Keratinocyte (primary cell): ENCODE results near the gene CEACAM8. TPM values are rescaled to one million over a fixed set of nuclear protein-coding genes. Genes with fewer than 3 reads are reported as not detected.

Experiments
- DNase-seq: peaks from one replicate; pipeline ENCODE4 v3.0.0-alpha.2; 2011; ENCODE audit warnings: low read depth, missing footprints, low spot score
- FAIRE-seq: peaks from 2 replicates; lab custom pipeline; 2011; peaks lifted over from hg19 to GRCh38; lab: Jason Lieb, UNC
- H2AFZ ChIP-seq: 2 replicates; pipeline ENCODE4 v1.6.0; 2012; ENCODE audit warnings: low read length, control low read depth, inconsistent platforms; ENCODE audit not compliant: control insufficient read depth
- H3K27ac ChIP-seq: 2 replicates; pipeline ENCODE4 v1.5.1; 2011; ENCODE audit warnings: low read length; ENCODE audit not compliant: control insufficient read depth, insufficient read depth
- H3K27me3 ChIP-seq: 3 replicates; pipeline ENCODE4 v1.6.0; 2011; ENCODE audit warnings: low read length; ENCODE audit not compliant: control insufficient read depth, insufficient read depth; ENCODE audit errors: extremely low read depth
- H3K36me3 ChIP-seq, 2 experiments: 2 replicates in 1 of 2; 3 replicates in 1 of 2; pipeline ENCODE4 v1.5.1; 2011; ENCODE audit warnings: low read length in 2 of 2, mild to moderate bottlenecking in 1 of 2; ENCODE audit not compliant: control insufficient read depth in 2 of 2, insufficient read depth in 2 of 2; ENCODE audit errors: extremely low read depth in 1 of 2
- H3K4me1 ChIP-seq: 3 replicates; pipeline ENCODE4 v1.5.1; 2011; ENCODE audit warnings: low read length; ENCODE audit not compliant: control insufficient read depth, insufficient read depth; ENCODE audit errors: extremely low read depth
- H3K4me2 ChIP-seq: 3 replicates; pipeline ENCODE4 v1.6.0; 2011; ENCODE audit warnings: low read depth, low read length; ENCODE audit not compliant: control insufficient read depth, insufficient read depth; ENCODE audit errors: extremely low read depth
- H3K4me3 ChIP-seq, 3 experiments: fragments of 200-600 bp in 1 of 3; sonication (generic) in 1 of 3; 2 replicates in 2 of 3; 3 replicates in 1 of 3; pipeline ENCODE4 v1.5.1; 2011 to 2016; ENCODE audit warnings: low read length in 3 of 3, mild to moderate bottlenecking in 3 of 3, control low read depth in 2 of 3, inconsistent platforms in 1 of 3, low read depth in 1 of 3, mixed read lengths in 1 of 3, mixed run types in 1 of 3, moderate library complexity in 1 of 3; ENCODE audit not compliant: control insufficient read depth in 2 of 3, insufficient read depth in 2 of 3; ENCODE audit errors: extremely low read depth in 1 of 3
- H3K79me2 ChIP-seq: 2 replicates; pipeline ENCODE4 v1.6.0; 2012; ENCODE audit warnings: low read length; ENCODE audit not compliant: control insufficient read depth, insufficient read depth
- H3K9ac ChIP-seq: 3 replicates; pipeline ENCODE4 v1.6.0; 2011; ENCODE audit warnings: low read length; ENCODE audit not compliant: control insufficient read depth, insufficient read depth; ENCODE audit errors: extremely low read depth
- H3K9me1 ChIP-seq: 3 replicates; pipeline ENCODE4 v1.6.0; 2011; ENCODE audit warnings: low read length; ENCODE audit not compliant: control insufficient read depth, insufficient read depth; ENCODE audit errors: extremely low read depth
- H3K9me3 ChIP-seq: 2 replicates; pipeline ENCODE4 v1.5.1; 2012; ENCODE audit warnings: low read depth, low read length; ENCODE audit not compliant: control insufficient read depth
- H4K20me1 ChIP-seq: 3 replicates; pipeline ENCODE4 v1.6.0; 2011; ENCODE audit warnings: low read length; ENCODE audit not compliant: control insufficient read depth, insufficient read depth; ENCODE audit errors: extremely low read depth
- CTCF ChIP-seq, 3 experiments: IDR thresholded peaks in 1 of 3; conservative IDR thresholded peaks in 1 of 3; optimal IDR thresholded peaks in 1 of 3; 2 replicates in 2 of 3; 3 replicates in 1 of 3; pipeline versions ENCODE3 to v1.5.1; 2011; ENCODE audit warnings: low read length in 3 of 3, mild to moderate bottlenecking in 3 of 3, moderate library complexity in 2 of 3, control low read depth in 1 of 3, inconsistent platforms in 1 of 3; ENCODE audit not compliant: insufficient read depth in 2 of 3; ENCODE audit errors: extremely low read depth in 1 of 3
- EZH2 ChIP-seq: IDR thresholded peaks from one replicate; pipeline ENCODE4 v1.6.1; 2012; ENCODE audit warnings: inconsistent platforms, mild to moderate bottlenecking, low read length, moderate library complexity
- dilution Hi-C: fragments of 300-500 bp; cut with MboI; formaldehyde crosslinking; loops from one replicate; pipeline ENCODE4 v1.7.0; 2020; ENCODE audit warnings: low sequenced_read_pairs; ENCODE audit not compliant: extremely low pct_ligation_motif_present
- polyA plus RNA-seq, 5 experiments: library from polyadenylated mRNA; depleted of rRNA in 3 of 5; stranded (reverse) in 3 of 5; stranded (forward) in 1 of 5; unstranded in 1 of 5; fragments of >200 nt; gene quantifications; 1 replicate in 1 of 5; 2 replicates in 3 of 5; 3 replicates in 1 of 5; pipeline versions ENCODE4 v1.2.1 to v1.2.3, GENCODE V29; 2011 to 2012; ENCODE audit warnings: missing spikeins in 2 of 5, low read depth in 1 of 5, low replicate concordance in 1 of 5

CEACAM8 gene
- polyA plus RNA-seq, 1 donor (not counting 4 experiments of a cell fraction or from before 2014, with no cell fraction given) = not detected

DNA sequence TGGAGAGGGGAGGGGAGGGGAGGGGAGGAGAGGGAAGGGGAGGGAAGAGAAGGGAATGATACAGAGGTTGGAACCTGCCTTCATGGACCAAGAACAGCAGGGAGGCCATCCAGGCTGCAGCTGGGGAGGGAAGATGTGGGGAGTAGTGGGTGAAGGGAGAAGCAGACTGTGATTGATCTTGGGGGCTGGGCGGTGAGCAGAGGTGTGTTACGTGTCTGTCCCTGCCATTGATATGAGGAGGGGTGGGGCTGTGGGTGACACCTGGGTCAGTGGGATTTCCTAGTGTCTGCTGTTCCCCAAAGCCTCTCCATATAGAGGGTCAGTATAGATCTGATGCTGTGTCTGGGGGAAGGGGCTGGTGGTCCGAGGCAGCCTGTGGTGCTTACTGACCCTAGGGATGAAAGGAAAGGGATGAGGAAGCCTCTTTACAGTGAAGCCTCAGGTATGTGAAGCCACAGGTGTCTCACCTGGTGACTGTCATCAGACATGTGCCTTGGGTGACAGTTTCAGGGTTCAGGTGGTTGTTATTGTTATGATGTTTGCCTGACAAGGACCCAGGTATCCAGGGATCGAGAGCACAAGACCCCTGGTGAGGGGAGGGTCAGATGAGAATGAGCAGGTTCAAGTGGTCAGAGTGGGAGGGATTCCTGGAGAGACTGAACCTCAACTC lies 47.8 kb downstream of the CEACAM8 start:
- no peak overlapping the region for H3K9ac ChIP-seq
- no peak for DNase-seq
- FAIRE-seq = no peak

GRCh38 chr19:42544146-42544545 lies 50.6 kb downstream of the CEACAM8 start:
- no peak overlapping the region for H3K9ac ChIP-seq
- no peaks in the 10 kb centered on the region for H3K9me1 ChIP-seq
- H2AFZ ChIP-seq = no peak overlapping the region
- H3K4me1 ChIP-seq = no peaks in the 10 kb centered on the region
- no peak overlapping the region for H3K27ac ChIP-seq
- H3K4me2 ChIP-seq = no peak overlapping the region
- no peaks in the 10 kb centered on the region for H4K20me1 ChIP-seq
- DNase-seq (no peak), FAIRE-seq (no peak)
- dilution Hi-C loops = no loop called here
- no peak for TF ChIP-seq CTCF (optimal IDR thresholded peaks at IDR 0.05 in 1 of 3, IDR thresholded peaks at IDR 0.05 in 1 of 3, conservative IDR thresholded peaks at IDR 0.05 in 1 of 3; ENCODE audit: extremely low read depth in 1 of 3, insufficient read depth in 2 of 3, low read length in 3 of 3)
- TF ChIP-seq EZH2 = no peak
- H3K9me3 ChIP-seq = no peaks in the 10 kb centered on the region
- H3K27me3 ChIP-seq = no peaks in the 10 kb centered on the region
- no peaks in the 10 kb centered on the region for H3K79me2 ChIP-seq
- no peaks in the 10 kb centered on the region for H3K36me3 ChIP-seq
- no peak overlapping the region for H3K4me3 ChIP-seq

More for the DNA sequence above, 47.8 kb downstream of the CEACAM8 start:
- no peaks in the 10 kb centered on the region for H3K79me2 ChIP-seq
- no peaks in the 10 kb centered on the region for H3K9me1 ChIP-seq
- H3K9me3 ChIP-seq = peaks cover 2% of the 10 kb centered on the region
- H2AFZ ChIP-seq = no peak overlapping the region
- no peak overlapping the region for H3K4me2 ChIP-seq
- no peak overlapping the region for H3K27ac ChIP-seq
- H4K20me1 ChIP-seq = no peaks in the 10 kb centered on the region
- no peaks in the 10 kb centered on the region for H3K36me3 ChIP-seq
- TF ChIP-seq CTCF (optimal IDR thresholded peaks at IDR 0.05 in 1 of 3, IDR thresholded peaks at IDR 0.05 in 1 of 3, conservative IDR thresholded peaks at IDR 0.05 in 1 of 3; ENCODE audit: extremely low read depth in 1 of 3, insufficient read depth in 2 of 3, low read length in 3 of 3) (no peak), EZH2 (no peak)
- peaks cover 9% of the 10 kb centered on the region for H3K27me3 ChIP-seq
- H3K4me1 ChIP-seq = no peaks in the 10 kb centered on the region
- no peak overlapping the region for H3K4me3 ChIP-seq
- dilution Hi-C loops = no loop called here
